GM23338 (cell line): ENCODE measurements around the gene ENTHD1. TPM values are rescaled to one million over a fixed set of nuclear protein-coding genes. Genes with fewer than 3 reads are reported as not detected.

ENCODE experiments used
- CREB1 ChIP-seq: fragments of 250-450 bp; sonication (Bioruptor Pico); IDR thresholded peaks from 2 replicates; pipeline ENCODE4 v1.5.0; 2020; ENCODE audit warnings: low read depth, mild to moderate bottlenecking, moderate library complexity
- EZH2 ChIP-seq: fragments of 200-600 bp; sonication (generic); IDR thresholded peaks from one replicate; pipeline ENCODE4 v1.8.0; 2017; ENCODE audit warnings: antibody characterized with exemption, mild to moderate bottlenecking, low read depth; ENCODE audit not compliant: unreplicated experiment
- POLR2AphosphoS5 ChIP-seq: IDR thresholded peaks from 2 replicates; pipeline ENCODE4 v1.6.1; 2016; ENCODE audit warnings: antibody characterized with exemption, low read depth
- REST ChIP-seq: IDR thresholded peaks from one replicate; pipeline ENCODE4 v1.6.1; 2018; ENCODE audit warnings: antibody characterized with exemption; ENCODE audit not compliant: unreplicated experiment
- STAT1 ChIP-seq: IDR thresholded peaks from one replicate; pipeline ENCODE4 v1.6.1; 2016; ENCODE audit warnings: antibody characterized with exemption; ENCODE audit not compliant: unreplicated experiment
- ZNF114 ChIP-seq: fragments of 250-450 bp; sonication (Bioruptor Pico); IDR thresholded peaks from 2 replicates; pipeline ENCODE4 v1.5.0; 2020; ENCODE audit warnings: mild to moderate bottlenecking, moderate library complexity
- ZNF331 ChIP-seq: fragments of 250-450 bp; sonication (Bioruptor Pico); IDR thresholded peaks from 2 replicates; pipeline ENCODE4 v1.5.0; 2020; ENCODE audit warnings: low read depth, mild to moderate bottlenecking, moderate library complexity
- polyA plus RNA-seq: library from polyadenylated mRNA; unstranded; fragments of >200 nt; fragmentation: Nextera tagmentation; extraction: Ambion mirVana; gene quantifications from 2 replicates; pipeline ENCODE4 v1.2.1, GENCODE V29; 2016
- total RNA-seq: library from RNA; depleted of rRNA; stranded (reverse); fragments of >200 nt; shearing (Covaris generic); gene quantifications from 2 replicates; pipeline ENCODE4 v1.2.3, GENCODE V29; 2014
- TF ChIP-seq, protein P1 (sequence below): fragments of 250-450 bp; sonication (Bioruptor Pico); IDR thresholded peaks from 2 replicates; pipeline ENCODE4 v1.5.0; 2020; ENCODE audit warnings: mild to moderate bottlenecking, moderate library complexity
- TF ChIP-seq, protein P2 (sequence below), 2 experiments: fragments of 200-600 bp in 1 of 2; sonication (generic) in 1 of 2; conservative IDR thresholded peaks; 2 replicates each; pipeline versions ENCODE4 v1.5.1 to v1.6.1; 2016 to 2017; ENCODE audit warnings: antibody characterized with exemption in 2 of 2, low read depth in 2 of 2, mild to moderate bottlenecking in 2 of 2, moderate library complexity in 1 of 2
- TF ChIP-seq, protein P3 (sequence below): IDR thresholded peaks from 2 replicates; pipeline ENCODE4 v1.6.1; 2016; ENCODE audit warnings: antibody characterized with exemption

Gene ENTHD1
- total and polyA plus RNA-seq, 2 experiments from 2014 or later = not detected

GRCh38 chr22:39924286-39924685 is 30.7 kb upstream of the ENTHD1 start (continued):
- TF ChIP-seq, protein P1, sequence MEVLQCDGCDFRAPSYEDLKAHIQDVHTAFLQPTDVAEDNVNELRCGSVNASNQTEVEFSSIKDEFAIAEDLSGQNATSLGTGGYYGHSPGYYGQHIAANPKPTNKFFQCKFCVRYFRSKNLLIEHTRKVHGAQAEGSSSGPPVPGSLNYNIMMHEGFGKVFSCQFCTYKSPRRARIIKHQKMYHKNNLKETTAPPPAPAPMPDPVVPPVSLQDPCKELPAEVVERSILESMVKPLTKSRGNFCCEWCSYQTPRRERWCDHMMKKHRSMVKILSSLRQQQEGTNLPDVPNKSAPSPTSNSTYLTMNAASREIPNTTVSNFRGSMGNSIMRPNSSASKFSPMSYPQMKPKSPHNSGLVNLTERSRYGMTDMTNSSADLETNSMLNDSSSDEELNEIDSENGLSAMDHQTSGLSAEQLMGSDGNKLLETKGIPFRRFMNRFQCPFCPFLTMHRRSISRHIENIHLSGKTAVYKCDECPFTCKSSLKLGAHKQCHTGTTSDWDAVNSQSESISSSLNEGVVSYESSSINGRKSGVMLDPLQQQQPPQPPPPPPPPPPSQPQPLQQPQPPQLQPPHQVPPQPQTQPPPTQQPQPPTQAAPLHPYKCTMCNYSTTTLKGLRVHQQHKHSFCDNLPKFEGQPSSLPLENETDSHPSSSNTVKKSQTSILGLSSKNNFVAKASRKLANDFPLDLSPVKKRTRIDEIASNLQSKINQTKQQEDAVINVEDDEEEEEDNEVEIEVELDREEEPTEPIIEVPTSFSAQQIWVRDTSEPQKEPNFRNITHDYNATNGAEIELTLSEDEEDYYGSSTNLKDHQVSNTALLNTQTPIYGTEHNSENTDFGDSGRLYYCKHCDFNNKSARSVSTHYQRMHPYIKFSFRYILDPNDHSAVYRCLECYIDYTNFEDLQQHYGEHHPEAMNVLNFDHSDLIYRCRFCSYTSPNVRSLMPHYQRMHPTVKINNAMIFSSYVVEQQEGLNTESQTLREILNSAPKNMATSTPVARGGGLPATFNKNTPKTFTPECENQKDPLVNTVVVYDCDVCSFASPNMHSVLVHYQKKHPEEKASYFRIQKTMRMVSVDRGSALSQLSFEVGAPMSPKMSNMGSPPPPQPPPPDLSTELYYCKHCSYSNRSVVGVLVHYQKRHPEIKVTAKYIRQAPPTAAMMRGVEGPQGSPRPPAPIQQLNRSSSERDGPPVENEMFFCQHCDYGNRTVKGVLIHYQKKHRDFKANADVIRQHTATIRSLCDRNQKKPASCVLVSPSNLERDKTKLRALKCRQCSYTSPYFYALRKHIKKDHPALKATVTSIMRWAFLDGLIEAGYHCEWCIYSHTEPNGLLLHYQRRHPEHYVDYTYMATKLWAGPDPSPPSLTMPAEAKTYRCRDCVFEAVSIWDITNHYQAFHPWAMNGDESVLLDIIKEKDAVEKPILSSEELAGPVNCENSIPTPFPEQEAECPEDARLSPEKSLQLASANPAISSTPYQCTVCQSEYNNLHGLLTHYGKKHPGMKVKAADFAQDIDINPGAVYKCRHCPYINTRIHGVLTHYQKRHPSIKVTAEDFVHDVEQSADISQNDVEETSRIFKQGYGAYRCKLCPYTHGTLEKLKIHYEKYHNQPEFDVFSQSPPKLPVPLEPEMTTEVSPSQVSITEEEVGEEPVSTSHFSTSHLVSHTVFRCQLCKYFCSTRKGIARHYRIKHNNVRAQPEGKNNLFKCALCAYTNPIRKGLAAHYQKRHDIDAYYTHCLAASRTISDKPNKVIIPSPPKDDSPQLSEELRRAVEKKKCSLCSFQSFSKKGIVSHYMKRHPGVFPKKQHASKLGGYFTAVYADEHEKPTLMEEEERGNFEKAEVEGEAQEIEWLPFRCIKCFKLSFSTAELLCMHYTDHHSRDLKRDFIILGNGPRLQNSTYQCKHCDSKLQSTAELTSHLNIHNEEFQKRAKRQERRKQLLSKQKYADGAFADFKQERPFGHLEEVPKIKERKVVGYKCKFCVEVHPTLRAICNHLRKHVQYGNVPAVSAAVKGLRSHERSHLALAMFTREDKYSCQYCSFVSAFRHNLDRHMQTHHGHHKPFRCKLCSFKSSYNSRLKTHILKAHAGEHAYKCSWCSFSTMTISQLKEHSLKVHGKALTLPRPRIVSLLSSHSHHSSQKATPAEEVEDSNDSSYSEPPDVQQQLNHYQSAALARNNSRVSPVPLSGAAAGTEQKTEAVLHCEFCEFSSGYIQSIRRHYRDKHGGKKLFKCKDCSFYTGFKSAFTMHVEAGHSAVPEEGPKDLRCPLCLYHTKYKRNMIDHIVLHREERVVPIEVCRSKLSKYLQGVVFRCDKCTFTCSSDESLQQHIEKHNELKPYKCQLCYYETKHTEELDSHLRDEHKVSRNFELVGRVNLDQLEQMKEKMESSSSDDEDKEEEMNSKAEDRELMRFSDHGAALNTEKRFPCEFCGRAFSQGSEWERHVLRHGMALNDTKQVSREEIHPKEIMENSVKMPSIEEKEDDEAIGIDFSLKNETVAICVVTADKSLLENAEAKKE (CRISPR knock-in tag) = no peak
- TF ChIP-seq REST = no peak
- no peak for TF ChIP-seq CREB1 (CRISPR knock-in tag)
- TF ChIP-seq, protein P2, sequence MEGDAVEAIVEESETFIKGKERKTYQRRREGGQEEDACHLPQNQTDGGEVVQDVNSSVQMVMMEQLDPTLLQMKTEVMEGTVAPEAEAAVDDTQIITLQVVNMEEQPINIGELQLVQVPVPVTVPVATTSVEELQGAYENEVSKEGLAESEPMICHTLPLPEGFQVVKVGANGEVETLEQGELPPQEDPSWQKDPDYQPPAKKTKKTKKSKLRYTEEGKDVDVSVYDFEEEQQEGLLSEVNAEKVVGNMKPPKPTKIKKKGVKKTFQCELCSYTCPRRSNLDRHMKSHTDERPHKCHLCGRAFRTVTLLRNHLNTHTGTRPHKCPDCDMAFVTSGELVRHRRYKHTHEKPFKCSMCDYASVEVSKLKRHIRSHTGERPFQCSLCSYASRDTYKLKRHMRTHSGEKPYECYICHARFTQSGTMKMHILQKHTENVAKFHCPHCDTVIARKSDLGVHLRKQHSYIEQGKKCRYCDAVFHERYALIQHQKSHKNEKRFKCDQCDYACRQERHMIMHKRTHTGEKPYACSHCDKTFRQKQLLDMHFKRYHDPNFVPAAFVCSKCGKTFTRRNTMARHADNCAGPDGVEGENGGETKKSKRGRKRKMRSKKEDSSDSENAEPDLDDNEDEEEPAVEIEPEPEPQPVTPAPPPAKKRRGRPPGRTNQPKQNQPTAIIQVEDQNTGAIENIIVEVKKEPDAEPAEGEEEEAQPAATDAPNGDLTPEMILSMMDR (conservative IDR thresholded peaks at IDR 0.05; ENCODE audit: low read depth in 2 of 2) = no peak
- TF ChIP-seq STAT1 = no peak
- TF ChIP-seq, protein P3, sequence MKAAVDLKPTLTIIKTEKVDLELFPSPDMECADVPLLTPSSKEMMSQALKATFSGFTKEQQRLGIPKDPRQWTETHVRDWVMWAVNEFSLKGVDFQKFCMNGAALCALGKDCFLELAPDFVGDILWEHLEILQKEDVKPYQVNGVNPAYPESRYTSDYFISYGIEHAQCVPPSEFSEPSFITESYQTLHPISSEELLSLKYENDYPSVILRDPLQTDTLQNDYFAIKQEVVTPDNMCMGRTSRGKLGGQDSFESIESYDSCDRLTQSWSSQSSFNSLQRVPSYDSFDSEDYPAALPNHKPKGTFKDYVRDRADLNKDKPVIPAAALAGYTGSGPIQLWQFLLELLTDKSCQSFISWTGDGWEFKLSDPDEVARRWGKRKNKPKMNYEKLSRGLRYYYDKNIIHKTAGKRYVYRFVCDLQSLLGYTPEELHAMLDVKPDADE = no peak
- no peak for TF ChIP-seq ZNF331 (CRISPR knock-in tag)
- no peak for TF ChIP-seq EZH2
- no peak for TF ChIP-seq POLR2AphosphoS5
- TF ChIP-seq ZNF114 (CRISPR knock-in tag) = no peak
